GM12878 (cell line): ENCODE data around the gene COL16A1. TPM values are rescaled to one million over a fixed set of nuclear protein-coding genes. Genes with fewer than 3 reads are reported as not detected.

Source experiments
- ATAC-seq: fragments of 200-7000 bp; cut with Tn5 transposase; 3 replicates; pipeline ENCODE4 v1.9.1; 2020; ENCODE audit warnings: mild to moderate bottlenecking, moderate library complexity
- BruUV-seq: library from RNA; stranded (reverse); fragments of 400-500 nt; replicated peaks from 2 replicates; lab custom pipeline; 2021; lab: Mats Ljungman, UMichigan
- CTCF ChIA-PET: fragments of 300-600 bp; sonication (Branson Sonifier 250); formaldehyde crosslinking; extraction: SDS; loops from one replicate; lab custom pipeline; 2021; ENCODE audit warnings: inconsistent platforms; lab: Yijun Ruan, JAX
- POLR2A ChIA-PET: fragments of 350-600 bp; formaldehyde crosslinking; extraction: SDS; loops from one replicate; lab custom pipeline; 2021; ENCODE audit warnings: inconsistent platforms; lab: Charles Lee
- RAD21 ChIA-PET: fragments of 300-600 bp; sonication (Branson Sonifier 250); formaldehyde crosslinking; loops from one replicate; lab custom pipeline; 2023; ENCODE audit warnings: antibody characterized with exemption; ENCODE audit not compliant: unreplicated experiment; lab: Charles Lee
- SMC1A ChIA-PET: fragments of 300-600 bp; sonication (Branson Sonifier 250); formaldehyde crosslinking; loops from one replicate; lab custom pipeline; 2023; ENCODE audit not compliant: unreplicated experiment, uncharacterized antibody; lab: Charles Lee
- DNase-seq: peaks from one replicate; pipeline ENCODE4 v3.0.0-alpha.2; 2011; ENCODE audit warnings: low read depth, low spot score
- FAIRE-seq: peaks from 3 replicates; lab custom pipeline; 2011; peaks lifted over from hg19 to GRCh38; lab: Jason Lieb, UNC
- H2AFZ ChIP-seq: 2 replicates; pipeline ENCODE4 v1.6.0; 2011; ENCODE audit warnings: low read depth, low read length, control low read depth; ENCODE audit not compliant: control insufficient read depth
- H3K27ac ChIP-seq: 2 replicates; pipeline ENCODE4 v1.5.1; 2011; ENCODE audit warnings: control low read depth; ENCODE audit not compliant: control insufficient read depth, insufficient read depth
- H3K27me3 ChIP-seq, 2 experiments: replicated peaks in 1 of 2; 2 replicates each; pipeline versions ENCODE4 v1.6.0 to v1.6.1; 2011; ENCODE audit warnings: low read length in 1 of 2; ENCODE audit not compliant: control insufficient read depth in 2 of 2, insufficient read depth in 2 of 2
- H3K36me3 ChIP-seq, 2 experiments: 2 replicates each; pipeline ENCODE4 v1.5.1; 2011; ENCODE audit warnings: low read length in 1 of 2; ENCODE audit not compliant: control insufficient read depth in 2 of 2, insufficient read depth in 2 of 2
- H3K4me1 ChIP-seq: 2 replicates; pipeline ENCODE4 v1.6.1; 2011; ENCODE audit warnings: mild to moderate bottlenecking, low read length, moderate library complexity, mixed read lengths; ENCODE audit not compliant: control insufficient read depth, insufficient read depth
- H3K4me2 ChIP-seq: 2 replicates; pipeline ENCODE4 v1.6.0; 2011; ENCODE audit warnings: control low read depth; ENCODE audit not compliant: control insufficient read depth, insufficient read depth
- H3K4me3 ChIP-seq: fragments of 200-600 bp; sonication (generic); 2 replicates; pipeline ENCODE4 v1.5.1; 2016
- H3K79me2 ChIP-seq: 2 replicates; pipeline ENCODE4 v1.6.0; 2011; ENCODE audit warnings: low read length; ENCODE audit not compliant: control insufficient read depth, insufficient read depth
- H3K9ac ChIP-seq: 2 replicates; pipeline ENCODE4 v1.8.0; 2011; ENCODE audit warnings: low read length, control low read depth, mixed read lengths; ENCODE audit not compliant: control insufficient read depth, insufficient read depth
- H3K9me3 ChIP-seq: replicated peaks from 3 replicates; pipeline ENCODE4 v1.5.1; 2011; ENCODE audit warnings: mild to moderate bottlenecking, low read length; ENCODE audit not compliant: control insufficient read depth, insufficient read depth
- H4K20me1 ChIP-seq: 2 replicates; pipeline ENCODE4 v1.6.0; 2011; ENCODE audit not compliant: control insufficient read depth, insufficient read depth
- MTA3 ChIP-seq: IDR thresholded peaks from 2 replicates; pipeline ENCODE4 v1.6.1; 2012; ENCODE audit warnings: low read length, inconsistent platforms, borderline replicate concordance
- WGBS: methylation state at CpG from one replicate; pipeline ENCODE4 v1.1.6; 2016; ENCODE audit warnings: low lambda C conversion rate; ENCODE audit not compliant: insufficient replicate concordance, insufficient coverage; ENCODE audit errors: missing lambda C conversion rate; 5-methylcytosine and 5-hydroxymethylcytosine counted together
- in situ Hi-C: fragments of 300-500 bp; cut with MboI; formaldehyde crosslinking; loops from 9 replicates; pipeline ENCODE4 v1.14.3; 2018; ENCODE audit warnings: mixed read lengths
- intact Hi-C: fragments of 100-400 bp; cut with micrococcal nuclease; formaldehyde crosslinking; loops from one replicate; pipeline ENCODE4 v1.14.2; 2022; ENCODE audit not compliant: unreplicated experiment
- polyA plus RNA-seq, 11 experiments: library from polyadenylated mRNA; depleted of rRNA in 4 of 11; unstranded in 6 of 11; stranded (reverse) in 5 of 11; fragments of >200 nt; fragmentation: Nextera tagmentation in 4 of 11; fragmentation: Illumina TruSeq in 1 of 11; extraction: Ambion mirVana in 4 of 11; extraction: Trizol in 1 of 11; gene quantifications; 1 replicate in 1 of 11; 2 replicates in 10 of 11; pipeline versions ENCODE4 v1.2.1 to v1.2.3, GENCODE V29; 2011 to 2016; ENCODE audit warnings: inconsistent platforms in 2 of 11, missing spikeins in 2 of 11, low read depth in 1 of 11
- total RNA-seq, 4 experiments: library from RNA; depleted of rRNA in 3 of 4; stranded (reverse); fragments of >200 nt in 3 of 4; fragmentation: Illumina TruSeq in 1 of 4; extraction: Trizol in 1 of 4; gene quantifications; 2 replicates each; pipeline versions ENCODE4 v1.2.1 to v1.2.3, GENCODE V29; 2013 to 2021
- TF ChIP-seq, protein P1 (sequence below): fragments of 450-650 bp; IDR thresholded peaks from 2 replicates; pipeline ENCODE4 v1.6.1; 2017; ENCODE audit warnings: mild to moderate bottlenecking, moderate library complexity
- TF ChIP-seq, protein P2 (sequence below): fragments of 450-650 bp; IDR thresholded peaks from 2 replicates; pipeline ENCODE4 v1.6.1; 2016; ENCODE audit warnings: mild to moderate bottlenecking

Gene COL16A1
- total and polyA plus RNA-seq, 10 of the 15 experiments (the other 5 are each of a cell fraction or from before 2014, with no cell fraction given) = 0.02 to 3.7 (median 0.59) TPM

GRCh38 chr1:31705080-31705866 lies 1.5 kb upstream of the COL16A1 start (continued):
- TF ChIP-seq, protein P1, sequence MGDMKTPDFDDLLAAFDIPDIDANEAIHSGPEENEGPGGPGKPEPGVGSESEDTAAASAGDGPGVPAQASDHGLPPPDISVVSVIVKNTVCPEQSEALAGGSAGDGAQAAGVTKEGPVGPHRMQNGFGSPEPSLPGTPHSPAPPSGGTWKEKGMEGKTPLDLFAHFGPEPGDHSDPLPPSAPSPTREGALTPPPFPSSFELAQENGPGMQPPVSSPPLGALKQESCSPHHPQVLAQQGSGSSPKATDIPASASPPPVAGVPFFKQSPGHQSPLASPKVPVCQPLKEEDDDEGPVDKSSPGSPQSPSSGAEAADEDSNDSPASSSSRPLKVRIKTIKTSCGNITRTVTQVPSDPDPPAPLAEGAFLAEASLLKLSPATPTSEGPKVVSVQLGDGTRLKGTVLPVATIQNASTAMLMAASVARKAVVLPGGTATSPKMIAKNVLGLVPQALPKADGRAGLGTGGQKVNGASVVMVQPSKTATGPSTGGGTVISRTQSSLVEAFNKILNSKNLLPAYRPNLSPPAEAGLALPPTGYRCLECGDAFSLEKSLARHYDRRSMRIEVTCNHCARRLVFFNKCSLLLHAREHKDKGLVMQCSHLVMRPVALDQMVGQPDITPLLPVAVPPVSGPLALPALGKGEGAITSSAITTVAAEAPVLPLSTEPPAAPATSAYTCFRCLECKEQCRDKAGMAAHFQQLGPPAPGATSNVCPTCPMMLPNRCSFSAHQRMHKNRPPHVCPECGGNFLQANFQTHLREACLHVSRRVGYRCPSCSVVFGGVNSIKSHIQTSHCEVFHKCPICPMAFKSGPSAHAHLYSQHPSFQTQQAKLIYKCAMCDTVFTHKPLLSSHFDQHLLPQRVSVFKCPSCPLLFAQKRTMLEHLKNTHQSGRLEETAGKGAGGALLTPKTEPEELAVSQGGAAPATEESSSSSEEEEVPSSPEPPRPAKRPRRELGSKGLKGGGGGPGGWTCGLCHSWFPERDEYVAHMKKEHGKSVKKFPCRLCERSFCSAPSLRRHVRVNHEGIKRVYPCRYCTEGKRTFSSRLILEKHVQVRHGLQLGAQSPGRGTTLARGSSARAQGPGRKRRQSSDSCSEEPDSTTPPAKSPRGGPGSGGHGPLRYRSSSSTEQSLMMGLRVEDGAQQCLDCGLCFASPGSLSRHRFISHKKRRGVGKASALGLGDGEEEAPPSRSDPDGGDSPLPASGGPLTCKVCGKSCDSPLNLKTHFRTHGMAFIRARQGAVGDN = no peak
- TF ChIP-seq, all 136 proteins: peak for 24

- intact Hi-C loops = loop anchor here (5.0 kb wide), 1 partner anchor 142 kb away; no protein-coding TSS in a partner anchor
- Histone ChIP-seq H3K27ac (peak overlapping the region; percentile 62), H3K79me2 (no peaks in the 10 kb centered on the region), H3K4me3 (peak overlapping the region; percentile 2; the same call in 1 of the 2 replicates), H3K36me3 (no peaks in the 10 kb centered on the region), H4K20me1 (no peaks in the 10 kb centered on the region), H3K4me1 (peaks cover 50% of the 10 kb centered on the region), H2AFZ (peak overlapping the region; percentile 31), H3K9ac (peak overlapping the region; percentile 54), H3K9me3 (no peaks in the 10 kb centered on the region), H3K27me3 (no peaks in the 10 kb centered on the region), H3K4me2 (peak overlapping the region; percentile 52; the same call in 1 of the 2 replicates)
- TF ChIP-seq, protein P2, sequence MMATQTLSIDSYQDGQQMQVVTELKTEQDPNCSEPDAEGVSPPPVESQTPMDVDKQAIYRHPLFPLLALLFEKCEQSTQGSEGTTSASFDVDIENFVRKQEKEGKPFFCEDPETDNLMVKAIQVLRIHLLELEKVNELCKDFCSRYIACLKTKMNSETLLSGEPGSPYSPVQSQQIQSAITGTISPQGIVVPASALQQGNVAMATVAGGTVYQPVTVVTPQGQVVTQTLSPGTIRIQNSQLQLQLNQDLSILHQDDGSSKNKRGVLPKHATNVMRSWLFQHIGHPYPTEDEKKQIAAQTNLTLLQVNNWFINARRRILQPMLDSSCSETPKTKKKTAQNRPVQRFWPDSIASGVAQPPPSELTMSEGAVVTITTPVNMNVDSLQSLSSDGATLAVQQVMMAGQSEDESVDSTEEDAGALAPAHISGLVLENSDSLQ = no peak
- TF ChIP-seq MTA3 = 0 out of 2 replicates have a peak, but pooled peaks have one; percentile 42
- peak; percentile 54 for FAIRE-seq
- no TSS peak for BruUV-seq
- 23% methylated on average over 14 of the region's 19 CpGs for WGBS
- in situ Hi-C loops = loop anchor here (5.0 kb wide), 1 partner anchor 37 kb away; no protein-coding TSS in a partner anchor
- peak; percentile 44 for ATAC-seq
- ChIA-PET POLR2A (interaction anchor here (0.5 to 2.0 kb wide), 9 partner anchors 10 to 237 kb away, joined by 3 to 9 read pairs (median 4); no protein-coding TSS in a partner anchor), SMC1A (interaction anchor here (1.0 to 6.6 kb wide), 13 partner anchors 14 to 228 kb away, joined by 3 to 51 read pairs (median 4); partner anchors contain the start of gene PEF1), CTCF (interaction anchor here (0.6 to 6.5 kb wide), 29 partner anchors 9 to 310 kb away, joined by 3 to 83 read pairs (median 4); partner anchors contain the start of gene PEF1), RAD21 (interaction anchor here (0.6 to 2.9 kb wide), 20 partner anchors 9 to 229 kb away, joined by 3 to 53 read pairs (median 4); partner anchors contain the start of gene PEF1)
- no peak for DNase-seq
These were observed 658 bp upstream of the COL16A1 start for GRCh38 chr1:31704271-31705079.
